Gastroesophageal sphincter (tissue), 4 donors: Measurements from ENCODE around the gene ARHGAP25. TPM values are rescaled to one million over a fixed set of nuclear protein-coding genes. Genes with fewer than 3 reads are reported as not detected.

Experiments used
- ATAC-seq: fragments of 150-250 bp; one replicate; pipeline ENCODE4 v1.9.1; 2016; ENCODE audit warnings: mild to moderate bottlenecking, moderate library complexity
- H3K27ac ChIP-seq, 4 donors: fragments of 200-600 bp; sonication (generic) in 3 of 4; 1 replicate in 3 of 4; 2 replicates in 1 of 4; pipeline ENCODE4 v1.5.1; 2016 to 2019
- H3K27me3 ChIP-seq: fragments of 200-600 bp; sonication (generic); one replicate; pipeline ENCODE4 v1.5.1; 2019
- H3K36me3 ChIP-seq, 2 donors: fragments of 200-600 bp; sonication (generic); one replicate each; pipeline ENCODE4 v1.5.1; 2019; ENCODE audit warnings: control low read depth in 1 of 2
- H3K4me1 ChIP-seq, 3 donors: fragments of 200-600 bp; sonication (generic); 1 replicate in 2 of 3; 2 replicates in 1 of 3; pipeline ENCODE4 v1.5.1; 2016 to 2019; ENCODE audit warnings: control low read depth in 2 of 3
- H3K4me3 ChIP-seq, 2 donors: fragments of 200-600 bp; sonication (generic); one replicate each; pipeline ENCODE4 v1.5.1; 2019; ENCODE audit warnings: mild to moderate bottlenecking in 1 of 2, moderate library complexity in 1 of 2
- H3K9me3 ChIP-seq, 3 donors: fragments of 200-600 bp; sonication (generic); one replicate each; pipeline ENCODE4 v1.5.1; 2017 to 2019; ENCODE audit warnings: control low read depth in 2 of 3
- EP300 ChIP-seq: sonication (generic); formaldehyde crosslinking; IDR thresholded peaks from one replicate; pipeline ENCODE4 v1.6.1; 2017; ENCODE audit warnings: antibody characterized with exemption, mild to moderate bottlenecking
- POLR2A ChIP-seq, 2 donors: fragments of 450-650 bp; IDR thresholded peaks; one replicate each; pipeline ENCODE4 v1.6.1; 2017; ENCODE audit warnings: antibody characterized with exemption in 2 of 2, mild to moderate bottlenecking in 2 of 2, moderate library complexity in 1 of 2
- POLR2AphosphoS5 ChIP-seq: sonication (generic); formaldehyde crosslinking; IDR thresholded peaks from one replicate; pipeline ENCODE4 v1.6.1; 2017; ENCODE audit warnings: antibody characterized with exemption
- WGBS, 2 donors: methylation state at CpG; one replicate each; pipeline ENCODE4 v1.1.5; 2018; ENCODE audit warnings: low coverage in 1 of 2; 5-methylcytosine and 5-hydroxymethylcytosine counted together
- total RNA-seq, 4 donors: library from RNA; depleted of rRNA; stranded (reverse); fragments of >200 nt; gene quantifications; one replicate each; pipeline ENCODE4 v1.1.0, GENCODE V29; 2016
- TF ChIP-seq, protein P1 (sequence below), 4 experiments: fragments of 200-600 bp in 2 of 4; fragments of 450-650 bp in 2 of 4; sonication (generic) in 1 of 4; IDR thresholded peaks; one replicate each; pipeline ENCODE4 v1.5.1; 2017 to 2019; ENCODE audit warnings: antibody characterized with exemption in 4 of 4, mild to moderate bottlenecking in 2 of 4, moderate library complexity in 2 of 4

The ARHGAP25 gene
- total RNA-seq, 4 donors from 2014 or later, result 2.2 to 7.3 (median 4.4) TPM

DNA sequence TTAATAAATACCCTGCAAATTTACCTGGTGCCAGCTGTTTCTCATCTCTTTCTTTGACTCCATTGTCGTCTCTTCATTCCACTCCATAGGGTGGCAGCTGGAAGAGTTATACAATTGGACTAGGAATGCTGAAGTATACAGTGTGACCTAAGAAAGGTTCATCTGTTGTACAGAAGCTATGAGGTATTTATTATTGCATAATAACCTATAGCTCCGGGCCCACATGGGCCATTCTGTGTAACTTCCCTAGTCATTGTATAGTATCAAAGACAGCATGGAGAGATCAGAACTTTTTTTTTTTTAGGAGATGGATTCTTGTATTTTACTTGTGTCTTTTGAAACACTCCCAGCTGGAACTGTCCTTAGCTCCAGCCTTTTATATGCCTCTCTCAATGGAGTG is 110.4 kb downstream of the ARHGAP25 start:
- no peak for ATAC-seq
- Histone ChIP-seq H3K36me3 (no peaks in the 10 kb centered on the region), H3K4me3 (no peak overlapping the region), H3K4me1 (no peaks in the 10 kb centered on the region), H3K27ac (no peak overlapping the region), H3K27me3 (no peaks in the 10 kb centered on the region), H3K9me3 (no peaks in the 10 kb centered on the region)
- 75 to 92% methylated on average over 2 of the region's 2 CpGs for WGBS, 2 donors
- no peak for TF ChIP-seq EP300
- no peak for TF ChIP-seq POLR2A (IDR thresholded peaks at IDR 0.05)
- TF ChIP-seq, protein P1, sequence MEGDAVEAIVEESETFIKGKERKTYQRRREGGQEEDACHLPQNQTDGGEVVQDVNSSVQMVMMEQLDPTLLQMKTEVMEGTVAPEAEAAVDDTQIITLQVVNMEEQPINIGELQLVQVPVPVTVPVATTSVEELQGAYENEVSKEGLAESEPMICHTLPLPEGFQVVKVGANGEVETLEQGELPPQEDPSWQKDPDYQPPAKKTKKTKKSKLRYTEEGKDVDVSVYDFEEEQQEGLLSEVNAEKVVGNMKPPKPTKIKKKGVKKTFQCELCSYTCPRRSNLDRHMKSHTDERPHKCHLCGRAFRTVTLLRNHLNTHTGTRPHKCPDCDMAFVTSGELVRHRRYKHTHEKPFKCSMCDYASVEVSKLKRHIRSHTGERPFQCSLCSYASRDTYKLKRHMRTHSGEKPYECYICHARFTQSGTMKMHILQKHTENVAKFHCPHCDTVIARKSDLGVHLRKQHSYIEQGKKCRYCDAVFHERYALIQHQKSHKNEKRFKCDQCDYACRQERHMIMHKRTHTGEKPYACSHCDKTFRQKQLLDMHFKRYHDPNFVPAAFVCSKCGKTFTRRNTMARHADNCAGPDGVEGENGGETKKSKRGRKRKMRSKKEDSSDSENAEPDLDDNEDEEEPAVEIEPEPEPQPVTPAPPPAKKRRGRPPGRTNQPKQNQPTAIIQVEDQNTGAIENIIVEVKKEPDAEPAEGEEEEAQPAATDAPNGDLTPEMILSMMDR (IDR thresholded peaks at IDR 0.05), result no peak

DNA sequence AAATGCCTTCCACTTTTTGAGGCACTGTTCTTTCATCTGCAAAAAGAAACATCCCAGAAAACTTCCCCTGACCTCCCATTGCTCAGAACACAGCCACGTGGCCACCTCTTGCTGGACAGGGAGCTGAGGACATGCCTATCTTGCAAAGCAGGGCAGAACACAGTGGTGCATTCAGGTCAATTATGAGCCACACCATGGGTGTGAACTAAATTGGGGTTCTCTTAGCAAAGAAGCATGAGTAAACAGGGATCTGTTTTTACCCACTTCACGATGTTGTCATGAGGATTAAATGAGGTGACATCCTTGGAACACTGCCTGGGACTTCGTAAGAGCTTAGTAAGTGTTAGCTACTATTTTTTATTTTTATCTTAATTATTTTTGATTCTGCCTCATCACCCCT is 111.5 kb downstream of the ARHGAP25 start:
- Histone ChIP-seq H3K4me1 (no peaks in the 10 kb centered on the region), H3K27ac (no peak overlapping the region), H3K27me3 (no peaks in the 10 kb centered on the region), H3K4me3 (no peak overlapping the region), H3K36me3 (no peaks in the 10 kb centered on the region), H3K9me3 (no peaks in the 10 kb centered on the region)
- ATAC-seq, result no peak
- 43 to 82% methylated on average over 2 of the region's 3 CpGs for WGBS, 2 donors
- no peak for TF ChIP-seq POLR2A (IDR thresholded peaks at IDR 0.05)
- TF ChIP-seq EP300, result no peak
- TF ChIP-seq POLR2AphosphoS5, result no peak
- TF ChIP-seq, protein P1 (IDR thresholded peaks at IDR 0.05), result no peak

DNA sequence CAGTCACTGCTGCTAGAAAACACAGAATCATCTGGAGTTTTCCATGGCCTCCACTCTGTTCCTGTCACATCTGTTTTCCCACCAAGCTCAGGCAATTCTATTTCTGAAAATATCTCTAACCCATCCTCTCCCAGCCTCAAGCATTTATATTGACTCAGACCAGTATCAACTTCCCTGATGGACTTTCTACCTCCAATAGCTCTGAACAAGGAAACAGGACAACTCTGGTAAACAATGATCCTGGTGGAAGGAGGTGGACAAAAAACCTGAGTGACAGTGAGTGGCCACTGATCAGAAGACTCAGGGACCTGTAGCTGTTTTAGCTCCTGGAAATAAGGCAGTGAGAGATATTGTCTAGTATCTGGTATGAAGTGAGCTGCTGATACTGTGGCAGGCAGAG is 113.1 kb downstream of the ARHGAP25 start:
- no peak for ATAC-seq
- no peak overlapping the region for H3K4me3 ChIP-seq
- no peaks in the 10 kb centered on the region for H3K27me3 ChIP-seq
- no peaks in the 10 kb centered on the region for H3K9me3 ChIP-seq
- H3K27ac ChIP-seq, result no peak overlapping the region
- no peaks in the 10 kb centered on the region for H3K4me1 ChIP-seq
- no peaks in the 10 kb centered on the region for H3K36me3 ChIP-seq
- TF ChIP-seq EP300 (no peak), POLR2A (IDR thresholded peaks at IDR 0.05) (no peak), POLR2AphosphoS5 (no peak)
- TF ChIP-seq, protein P1 (IDR thresholded peaks at IDR 0.05), result no peak

DNA sequence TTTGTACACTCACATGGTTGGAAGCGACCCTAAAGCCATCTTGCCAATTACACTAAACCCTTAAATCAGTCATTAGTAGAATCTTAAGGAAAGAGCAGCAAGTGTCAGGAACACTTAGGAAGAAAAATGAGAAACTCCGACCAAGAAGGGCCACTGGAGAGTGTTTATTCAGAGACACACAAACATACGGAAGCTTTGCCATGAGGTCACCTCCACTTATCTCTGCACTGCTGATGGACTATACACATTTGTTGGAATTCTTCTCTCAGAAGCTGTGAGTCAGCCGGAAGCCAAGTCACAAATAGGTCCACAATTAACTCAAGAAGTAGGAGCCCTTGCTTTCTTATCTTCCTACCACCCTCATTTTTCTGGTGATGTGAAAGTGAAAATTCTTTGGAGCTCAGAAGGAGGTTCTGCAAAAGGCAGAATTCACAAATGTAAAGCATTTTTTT is 115.0 kb downstream of the ARHGAP25 start:
- Histone ChIP-seq H3K27ac (no peak overlapping the region), H3K36me3 (no peaks in the 10 kb centered on the region), H3K4me1 (no peaks in the 10 kb centered on the region), H3K27me3 (no peaks in the 10 kb centered on the region), H3K4me3 (no peak overlapping the region), H3K9me3 (no peaks in the 10 kb centered on the region)
- WGBS, 2 donors, result 47 to 69% methylated on average over 3 to 4 of the region's 4 CpGs
- no peak for TF ChIP-seq POLR2A (IDR thresholded peaks at IDR 0.05)
- TF ChIP-seq, protein P1 (IDR thresholded peaks at IDR 0.05), result no peak
- TF ChIP-seq EP300, result no peak
- TF ChIP-seq POLR2AphosphoS5, result no peak
- ATAC-seq, result no peak

DNA sequence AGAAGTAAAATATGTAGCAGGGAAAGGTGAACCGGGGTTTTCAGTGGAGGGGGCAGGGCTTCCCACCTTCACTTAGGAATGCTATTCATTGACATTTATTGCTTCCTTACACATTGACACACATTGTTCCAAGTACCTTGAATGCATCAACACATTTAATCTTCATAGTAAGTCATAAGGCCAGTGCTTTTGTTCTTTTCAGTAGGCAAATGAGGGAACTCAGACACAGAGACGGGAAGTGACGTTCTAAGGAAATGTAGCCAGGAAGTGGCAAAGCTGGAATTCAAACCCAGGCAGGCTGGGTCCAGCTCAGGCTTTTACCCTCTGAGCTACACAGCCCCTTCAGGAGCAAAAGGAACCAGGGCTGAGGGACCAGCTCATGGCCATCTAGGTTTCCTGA is 115.9 kb downstream of the ARHGAP25 start:
- H3K4me3 ChIP-seq, result no peak overlapping the region
- TF ChIP-seq, protein P1 (IDR thresholded peaks at IDR 0.05), result no peak
- no peak for TF ChIP-seq POLR2A (IDR thresholded peaks at IDR 0.05)
- no peak for TF ChIP-seq POLR2AphosphoS5
- no peak for TF ChIP-seq EP300
- H3K27ac ChIP-seq, result no peak overlapping the region
- no peaks in the 10 kb centered on the region for H3K27me3 ChIP-seq
- no peak for ATAC-seq
- no peaks in the 10 kb centered on the region for H3K9me3 ChIP-seq
- WGBS, 2 donors, result 88 to 100% methylated on average over 2 to 3 of the region's 3 CpGs
- H3K36me3 ChIP-seq, result no peaks in the 10 kb centered on the region
- H3K4me1 ChIP-seq, result no peaks in the 10 kb centered on the region
